GM18499 (cell line): ENCODE results near the gene ZFYVE1.

Experiments
- ATAC-seq: cut with Tn5 transposase; IDR thresholded peaks from one replicate; pipeline ENCODE4 v1.9.1; 2021; ENCODE audit warnings: moderate number of reproducible peaks; ENCODE audit not compliant: insufficient read depth, unreplicated experiment

The ZFYVE1 gene

GRCh38 chr14:72925815-72926291 lies 101.1 kb downstream of the ZFYVE1 start:
- no peak for ATAC-seq

DNA sequence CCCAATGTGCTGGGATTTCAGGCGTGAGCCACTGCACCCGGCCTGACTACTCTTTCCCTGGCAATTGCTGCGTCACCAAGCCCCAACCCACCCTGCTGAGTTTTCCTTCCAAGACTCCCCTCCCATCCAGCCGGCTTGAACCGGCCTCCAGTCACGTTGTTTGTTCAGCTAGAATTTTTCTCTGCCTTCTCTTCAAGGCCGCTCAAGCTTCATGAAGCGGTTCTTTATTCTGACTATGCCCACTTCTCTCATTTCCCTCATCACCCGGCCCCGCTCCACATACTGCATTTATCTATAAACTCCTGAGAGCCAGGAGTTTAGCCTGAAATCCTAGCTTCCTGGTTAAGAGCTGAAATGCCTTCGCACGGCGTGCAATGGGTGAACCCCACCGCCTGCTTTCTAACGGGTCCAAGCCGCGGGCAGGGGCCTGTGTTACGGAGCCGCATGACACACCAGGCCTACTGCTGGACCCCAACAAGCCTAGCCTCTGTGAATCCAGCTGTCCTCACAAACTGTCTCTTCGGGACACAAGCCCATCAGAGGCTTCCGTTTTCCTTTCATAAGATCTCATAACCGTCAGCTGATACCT lies 101.6 kb downstream of the ZFYVE1 start:
- no peak for ATAC-seq

DNA sequence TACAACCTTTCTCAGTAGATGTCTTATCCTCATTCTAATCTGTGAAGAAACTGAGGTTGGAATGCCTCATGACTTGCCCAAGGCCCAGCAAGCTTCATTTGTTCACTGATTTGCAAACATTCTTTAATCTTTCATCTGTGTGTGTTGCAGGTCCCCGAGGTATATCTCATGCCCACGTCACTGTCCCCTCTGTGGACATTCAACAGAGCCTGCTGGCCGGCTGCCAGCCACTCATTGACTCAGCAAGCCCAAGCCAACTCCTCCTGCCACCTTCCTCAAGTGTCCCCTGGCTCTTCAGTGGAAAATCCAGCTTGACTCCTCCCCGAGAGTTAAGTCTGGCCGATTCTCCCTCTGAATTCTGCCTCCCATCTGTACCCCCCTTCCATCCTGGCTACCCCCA lies 102.6 kb downstream of the ZFYVE1 start:
- ATAC-seq: no peak

GRCh38 chr14:72921396-72921795 lies 105.5 kb downstream of the ZFYVE1 start:
- ATAC-seq: no peak

- no peak for ATAC-seq
Measured at GRCh38 chr14:72920008-72920407, 106.9 kb downstream of the ZFYVE1 start.
